ENCODE results near the gene SLC35F1.

SLC35F1 gene

DNA sequence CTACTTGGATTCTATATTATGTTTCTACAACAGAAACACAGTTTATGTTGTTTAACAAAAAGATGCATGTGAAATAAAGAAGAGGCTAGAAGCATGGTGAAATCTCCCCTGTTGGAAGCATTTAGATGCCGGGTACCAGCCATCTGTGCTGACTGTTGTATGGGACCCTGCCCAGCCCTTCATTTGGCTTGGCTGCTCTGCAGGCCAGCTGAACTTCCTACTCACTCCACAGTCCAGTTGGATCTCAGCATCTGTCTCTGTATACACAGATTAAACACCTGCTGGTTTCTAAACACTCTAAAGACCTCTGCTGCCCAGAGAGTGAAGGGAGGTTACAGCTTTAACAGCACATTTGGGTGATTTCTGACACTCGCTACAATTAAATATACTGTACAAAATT lies 228.3 kb downstream of the SLC35F1 start (continued):
- TF ChIP-seq ZNF768 (tag by site-specific recombination; IDR thresholded peaks at IDR 0.05) (no peak), ZNF704 (tag by site-specific recombination; IDR thresholded peaks at IDR 0.05) (no peak), ZBTB48 (tag by site-specific recombination; IDR thresholded peaks at IDR 0.05) (no peak), ZNF558 (tag by site-specific recombination; IDR thresholded peaks at IDR 0.05) (no peak)
- TF ChIP-seq, protein P1, sequence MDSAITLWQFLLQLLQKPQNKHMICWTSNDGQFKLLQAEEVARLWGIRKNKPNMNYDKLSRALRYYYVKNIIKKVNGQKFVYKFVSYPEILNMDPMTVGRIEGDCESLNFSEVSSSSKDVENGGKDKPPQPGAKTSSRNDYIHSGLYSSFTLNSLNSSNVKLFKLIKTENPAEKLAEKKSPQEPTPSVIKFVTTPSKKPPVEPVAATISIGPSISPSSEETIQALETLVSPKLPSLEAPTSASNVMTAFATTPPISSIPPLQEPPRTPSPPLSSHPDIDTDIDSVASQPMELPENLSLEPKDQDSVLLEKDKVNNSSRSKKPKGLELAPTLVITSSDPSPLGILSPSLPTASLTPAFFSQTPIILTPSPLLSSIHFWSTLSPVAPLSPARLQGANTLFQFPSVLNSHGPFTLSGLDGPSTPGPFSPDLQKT (IDR thresholded peaks at IDR 0.05; ENCODE audit: borderline replicate concordance, low read depth, low read length), result no peak
- TF ChIP-seq, protein P2, sequence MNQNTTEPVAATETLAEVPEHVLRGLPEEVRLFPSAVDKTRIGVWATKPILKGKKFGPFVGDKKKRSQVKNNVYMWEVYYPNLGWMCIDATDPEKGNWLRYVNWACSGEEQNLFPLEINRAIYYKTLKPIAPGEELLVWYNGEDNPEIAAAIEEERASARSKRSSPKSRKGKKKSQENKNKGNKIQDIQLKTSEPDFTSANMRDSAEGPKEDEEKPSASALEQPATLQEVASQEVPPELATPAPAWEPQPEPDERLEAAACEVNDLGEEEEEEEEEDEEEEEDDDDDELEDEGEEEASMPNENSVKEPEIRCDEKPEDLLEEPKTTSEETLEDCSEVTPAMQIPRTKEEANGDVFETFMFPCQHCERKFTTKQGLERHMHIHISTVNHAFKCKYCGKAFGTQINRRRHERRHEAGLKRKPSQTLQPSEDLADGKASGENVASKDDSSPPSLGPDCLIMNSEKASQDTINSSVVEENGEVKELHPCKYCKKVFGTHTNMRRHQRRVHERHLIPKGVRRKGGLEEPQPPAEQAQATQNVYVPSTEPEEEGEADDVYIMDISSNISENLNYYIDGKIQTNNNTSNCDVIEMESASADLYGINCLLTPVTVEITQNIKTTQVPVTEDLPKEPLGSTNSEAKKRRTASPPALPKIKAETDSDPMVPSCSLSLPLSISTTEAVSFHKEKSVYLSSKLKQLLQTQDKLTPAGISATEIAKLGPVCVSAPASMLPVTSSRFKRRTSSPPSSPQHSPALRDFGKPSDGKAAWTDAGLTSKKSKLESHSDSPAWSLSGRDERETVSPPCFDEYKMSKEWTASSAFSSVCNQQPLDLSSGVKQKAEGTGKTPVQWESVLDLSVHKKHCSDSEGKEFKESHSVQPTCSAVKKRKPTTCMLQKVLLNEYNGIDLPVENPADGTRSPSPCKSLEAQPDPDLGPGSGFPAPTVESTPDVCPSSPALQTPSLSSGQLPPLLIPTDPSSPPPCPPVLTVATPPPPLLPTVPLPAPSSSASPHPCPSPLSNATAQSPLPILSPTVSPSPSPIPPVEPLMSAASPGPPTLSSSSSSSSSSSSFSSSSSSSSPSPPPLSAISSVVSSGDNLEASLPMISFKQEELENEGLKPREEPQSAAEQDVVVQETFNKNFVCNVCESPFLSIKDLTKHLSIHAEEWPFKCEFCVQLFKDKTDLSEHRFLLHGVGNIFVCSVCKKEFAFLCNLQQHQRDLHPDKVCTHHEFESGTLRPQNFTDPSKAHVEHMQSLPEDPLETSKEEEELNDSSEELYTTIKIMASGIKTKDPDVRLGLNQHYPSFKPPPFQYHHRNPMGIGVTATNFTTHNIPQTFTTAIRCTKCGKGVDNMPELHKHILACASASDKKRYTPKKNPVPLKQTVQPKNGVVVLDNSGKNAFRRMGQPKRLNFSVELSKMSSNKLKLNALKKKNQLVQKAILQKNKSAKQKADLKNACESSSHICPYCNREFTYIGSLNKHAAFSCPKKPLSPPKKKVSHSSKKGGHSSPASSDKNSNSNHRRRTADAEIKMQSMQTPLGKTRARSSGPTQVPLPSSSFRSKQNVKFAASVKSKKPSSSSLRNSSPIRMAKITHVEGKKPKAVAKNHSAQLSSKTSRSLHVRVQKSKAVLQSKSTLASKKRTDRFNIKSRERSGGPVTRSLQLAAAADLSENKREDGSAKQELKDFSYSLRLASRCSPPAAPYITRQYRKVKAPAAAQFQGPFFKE (tag by site-specific recombination; IDR thresholded peaks at IDR 0.05; ENCODE audit: borderline replicate concordance), result no peak
- TF ChIP-seq, protein P3, sequence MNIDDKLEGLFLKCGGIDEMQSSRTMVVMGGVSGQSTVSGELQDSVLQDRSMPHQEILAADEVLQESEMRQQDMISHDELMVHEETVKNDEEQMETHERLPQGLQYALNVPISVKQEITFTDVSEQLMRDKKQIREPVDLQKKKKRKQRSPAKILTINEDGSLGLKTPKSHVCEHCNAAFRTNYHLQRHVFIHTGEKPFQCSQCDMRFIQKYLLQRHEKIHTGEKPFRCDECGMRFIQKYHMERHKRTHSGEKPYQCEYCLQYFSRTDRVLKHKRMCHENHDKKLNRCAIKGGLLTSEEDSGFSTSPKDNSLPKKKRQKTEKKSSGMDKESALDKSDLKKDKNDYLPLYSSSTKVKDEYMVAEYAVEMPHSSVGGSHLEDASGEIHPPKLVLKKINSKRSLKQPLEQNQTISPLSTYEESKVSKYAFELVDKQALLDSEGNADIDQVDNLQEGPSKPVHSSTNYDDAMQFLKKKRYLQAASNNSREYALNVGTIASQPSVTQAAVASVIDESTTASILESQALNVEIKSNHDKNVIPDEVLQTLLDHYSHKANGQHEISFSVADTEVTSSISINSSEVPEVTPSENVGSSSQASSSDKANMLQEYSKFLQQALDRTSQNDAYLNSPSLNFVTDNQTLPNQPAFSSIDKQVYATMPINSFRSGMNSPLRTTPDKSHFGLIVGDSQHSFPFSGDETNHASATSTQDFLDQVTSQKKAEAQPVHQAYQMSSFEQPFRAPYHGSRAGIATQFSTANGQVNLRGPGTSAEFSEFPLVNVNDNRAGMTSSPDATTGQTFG (tag by site-specific recombination; IDR thresholded peaks at IDR 0.05; ENCODE audit: borderline replicate concordance), result no peak
- TF ChIP-seq, protein P4, sequence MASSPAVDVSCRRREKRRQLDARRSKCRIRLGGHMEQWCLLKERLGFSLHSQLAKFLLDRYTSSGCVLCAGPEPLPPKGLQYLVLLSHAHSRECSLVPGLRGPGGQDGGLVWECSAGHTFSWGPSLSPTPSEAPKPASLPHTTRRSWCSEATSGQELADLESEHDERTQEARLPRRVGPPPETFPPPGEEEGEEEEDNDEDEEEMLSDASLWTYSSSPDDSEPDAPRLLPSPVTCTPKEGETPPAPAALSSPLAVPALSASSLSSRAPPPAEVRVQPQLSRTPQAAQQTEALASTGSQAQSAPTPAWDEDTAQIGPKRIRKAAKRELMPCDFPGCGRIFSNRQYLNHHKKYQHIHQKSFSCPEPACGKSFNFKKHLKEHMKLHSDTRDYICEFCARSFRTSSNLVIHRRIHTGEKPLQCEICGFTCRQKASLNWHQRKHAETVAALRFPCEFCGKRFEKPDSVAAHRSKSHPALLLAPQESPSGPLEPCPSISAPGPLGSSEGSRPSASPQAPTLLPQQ (tag by site-specific recombination; IDR thresholded peaks at IDR 0.05), result no peak

- ChIA-PET POLR2A (no interaction called here), CTCF (no interaction called here)
- no peaks in the 10 kb centered on the region for H3K4me1 ChIP-seq (ENCODE audit: control insufficient read depth, insufficient read depth, low read length)
- H3K36me3 ChIP-seq (ENCODE audit: control insufficient read depth in 2 of 2, insufficient read depth in 1 of 2, low read length in 2 of 2), result no peaks in the 10 kb centered on the region
- H3K9me3 ChIP-seq (ENCODE audit: control insufficient read depth, insufficient read depth, low read depth, low read length), result no peaks in the 10 kb centered on the region
- TF ChIP-seq ZNF530 (tag by site-specific recombination; IDR thresholded peaks at IDR 0.05; ENCODE audit: low read depth), result no peak
- TF ChIP-seq ZNF658 (tag by site-specific recombination; IDR thresholded peaks at IDR 0.05), result no peak
- no peak for TF ChIP-seq ZNF585B (tag by site-specific recombination; IDR thresholded peaks at IDR 0.05)
- no peak for TF ChIP-seq ZNF248 (tag by site-specific recombination; IDR thresholded peaks at IDR 0.05)
- TF ChIP-seq ZFP3 (tag by site-specific recombination; IDR thresholded peaks at IDR 0.05; ENCODE audit: low read depth), result no peak
- no peak for TF ChIP-seq ZNF169 (tag by site-specific recombination; IDR thresholded peaks at IDR 0.05)
- TF ChIP-seq ZNF600 (tag by site-specific recombination; IDR thresholded peaks at IDR 0.05), result no peak
- TF ChIP-seq ZNF704 (tag by site-specific recombination; IDR thresholded peaks at IDR 0.05), result no peak
- TF ChIP-seq, protein P5, sequence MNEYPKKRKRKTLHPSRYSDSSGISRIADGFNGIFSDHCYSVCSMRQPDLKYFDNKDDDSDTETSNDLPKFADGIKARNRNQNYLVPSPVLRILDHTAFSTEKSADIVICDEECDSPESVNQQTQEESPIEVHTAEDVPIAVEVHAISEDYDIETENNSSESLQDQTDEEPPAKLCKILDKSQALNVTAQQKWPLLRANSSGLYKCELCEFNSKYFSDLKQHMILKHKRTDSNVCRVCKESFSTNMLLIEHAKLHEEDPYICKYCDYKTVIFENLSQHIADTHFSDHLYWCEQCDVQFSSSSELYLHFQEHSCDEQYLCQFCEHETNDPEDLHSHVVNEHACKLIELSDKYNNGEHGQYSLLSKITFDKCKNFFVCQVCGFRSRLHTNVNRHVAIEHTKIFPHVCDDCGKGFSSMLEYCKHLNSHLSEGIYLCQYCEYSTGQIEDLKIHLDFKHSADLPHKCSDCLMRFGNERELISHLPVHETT (tag by site-specific recombination; IDR thresholded peaks at IDR 0.05), result no peak
- no peak for TF ChIP-seq ZNF76 (tag by site-specific recombination; IDR thresholded peaks at IDR 0.05; ENCODE audit: borderline replicate concordance, low read depth)
- TF ChIP-seq ZNF341 (tag by site-specific recombination; IDR thresholded peaks at IDR 0.05; ENCODE audit: low read depth), result no peak
- TF ChIP-seq CTCF (tag by site-specific recombination; IDR thresholded peaks at IDR 0.05), result no peak
- no peak overlapping the region for H3K27ac ChIP-seq (ENCODE audit: extremely low read depth, low read depth, low read length)
- no peak overlapping the region for H3K4me3 ChIP-seq (ENCODE audit: low read depth, low read length)
Observed at GRCh38 chr6:118141211-118141610, 234.1 kb downstream of the SLC35F1 start.
